Measurements from ENCODE around the gene COPS8. TPM values are rescaled to one million over a fixed set of nuclear protein-coding genes. Genes with fewer than 3 reads are reported as not detected.

Gene COPS8
- total and polyA plus RNA-seq, 4 donors, result 124 to 186 (median 151) TPM

DNA sequence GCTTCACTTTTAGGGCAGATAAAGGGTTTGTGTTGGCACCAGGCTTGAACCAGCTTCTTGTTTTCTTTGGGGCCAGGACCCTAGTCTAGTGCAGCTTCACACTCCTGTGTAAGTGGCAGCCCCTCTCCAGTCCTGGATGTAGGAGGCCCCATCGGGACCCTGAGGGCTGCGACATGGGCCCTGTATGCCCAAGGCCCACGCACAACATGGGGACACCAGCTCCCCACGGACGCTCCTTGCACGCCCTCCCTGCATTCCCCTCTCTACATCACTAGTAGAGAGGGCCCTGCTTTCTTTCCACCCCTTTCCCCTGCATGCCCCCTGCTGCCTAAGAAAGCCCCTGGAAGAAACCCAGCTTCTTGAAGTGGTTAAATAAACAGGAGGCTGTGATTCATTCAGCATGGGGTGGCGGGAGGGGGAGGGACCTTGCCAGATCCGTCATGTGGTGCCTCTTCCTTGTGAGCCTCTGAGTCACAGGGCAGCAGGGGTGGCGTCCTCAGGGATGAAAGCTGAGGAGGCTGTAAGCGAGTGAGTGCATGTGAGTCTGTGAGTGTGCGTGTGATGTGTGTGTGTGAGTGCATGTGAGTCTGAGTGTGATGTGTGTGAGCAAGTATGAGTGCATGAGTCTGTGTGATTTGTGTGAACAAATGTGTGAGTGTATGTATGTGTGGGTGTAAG, 42.5 kb downstream of the COPS8 start:
- no peaks in the 10 kb centered on the region for H3K9me3 ChIP-seq (ENCODE audit: control insufficient read depth, insufficient read depth, low read length)
- peaks cover 4% of the 10 kb centered on the region for H3K4me1 ChIP-seq (ENCODE audit: control insufficient read depth, insufficient read depth, low read length)
- peak in 4 of 6 donors; percentile 5 to 76 (median 12) for DNase-seq (ENCODE audit: low read depth in 4 of 6, low spot score in 6 of 6)
- 33% methylated on average over 11 of the region's 11 CpGs for WGBS (ENCODE audit: insufficient coverage)
- H3K4me3 ChIP-seq (ENCODE audit: low read depth, low read length), result no peak overlapping the region
- no peak overlapping the region for H3K27ac ChIP-seq (ENCODE audit: low read depth, low read length)
- no peaks in the 10 kb centered on the region for H3K27me3 ChIP-seq (ENCODE audit: control insufficient read depth, insufficient read depth, low read length)
- H3K36me3 ChIP-seq (ENCODE audit: control insufficient read depth, insufficient read depth, low read length), result no peaks in the 10 kb centered on the region

DNA sequence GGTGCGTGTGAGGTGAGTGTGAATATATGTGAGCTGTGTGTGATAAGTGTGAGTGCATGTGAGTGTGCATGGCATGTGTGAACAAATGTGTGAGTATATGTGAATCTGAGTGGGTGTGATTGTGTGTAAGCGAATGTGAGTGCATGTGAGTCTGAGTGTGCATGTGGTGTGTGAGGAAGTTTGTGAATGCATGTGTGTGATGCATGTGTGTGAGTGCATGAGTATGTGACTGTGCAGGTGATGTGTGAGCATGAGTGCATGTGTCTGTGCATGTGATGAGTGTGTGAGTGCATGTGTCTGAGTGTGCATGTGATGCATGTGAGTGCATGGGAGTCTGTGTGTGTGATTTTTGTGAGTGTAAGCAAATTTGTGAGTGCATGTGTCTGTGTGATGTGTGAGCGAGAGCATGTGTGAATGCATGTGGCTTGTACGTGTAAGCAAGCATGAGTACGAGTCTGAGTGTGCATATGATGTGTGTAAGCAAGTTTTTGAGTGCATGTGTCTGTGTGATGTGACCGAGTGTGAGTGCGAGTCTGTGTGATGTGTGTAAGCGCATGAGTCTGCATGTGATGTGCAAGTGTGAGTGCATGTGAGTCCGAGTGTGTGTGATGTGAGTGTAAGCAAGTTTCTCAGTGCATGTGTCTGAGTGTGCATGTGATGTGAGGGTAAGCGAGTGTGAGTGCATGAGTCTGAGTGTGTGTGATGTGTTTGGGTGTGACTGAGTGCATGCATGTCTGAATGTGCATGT, 43.3 kb downstream of the COPS8 start:
- Histone ChIP-seq H3K4me1 (ENCODE audit: control insufficient read depth, insufficient read depth, low read length) (peaks cover 4% of the 10 kb centered on the region), H3K27ac (ENCODE audit: low read depth, low read length) (no peak overlapping the region), H3K27me3 (ENCODE audit: control insufficient read depth, insufficient read depth, low read length) (no peaks in the 10 kb centered on the region), H3K36me3 (ENCODE audit: control insufficient read depth, insufficient read depth, low read length) (no peaks in the 10 kb centered on the region), H3K9me3 (ENCODE audit: control insufficient read depth, insufficient read depth, low read length) (no peaks in the 10 kb centered on the region), H3K4me3 (ENCODE audit: low read depth, low read length) (no peak overlapping the region)
- WGBS (ENCODE audit: insufficient coverage), result 97% methylated on average over 10 of the region's 10 CpGs
- DNase-seq (ENCODE audit: low read depth in 4 of 6, low spot score in 6 of 6), result no peak

DNA sequence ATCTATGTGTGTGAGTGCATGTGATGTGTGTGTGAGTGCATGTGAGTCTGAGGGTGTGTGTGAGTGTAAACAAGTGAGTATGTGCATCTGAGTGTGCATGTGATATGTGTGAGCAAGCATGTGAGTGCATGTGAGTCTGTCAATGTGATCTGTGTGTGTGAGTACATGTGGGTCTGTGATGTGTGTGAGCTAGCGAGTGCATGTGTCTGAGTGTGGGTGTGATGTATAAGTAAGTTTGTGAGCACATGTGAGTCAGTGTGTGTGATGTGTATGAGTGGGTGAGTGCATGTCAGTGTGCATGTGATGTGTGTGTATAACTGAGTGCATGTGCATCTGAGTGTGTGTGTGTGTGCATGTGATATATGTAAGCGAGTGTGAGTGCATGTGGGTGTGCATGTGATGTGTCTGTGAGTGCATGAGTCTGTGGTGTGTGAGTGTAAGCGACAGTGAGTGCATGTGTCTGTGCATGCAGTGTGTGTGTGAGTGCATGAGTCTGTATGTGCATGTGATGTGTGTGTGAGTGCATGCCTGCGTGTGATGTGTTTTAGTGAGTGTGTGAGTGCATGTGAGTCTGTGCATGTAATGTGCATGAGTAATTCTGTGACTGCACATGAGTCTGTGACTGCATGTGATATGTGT, 44.1 kb downstream of the COPS8 start:
- Histone ChIP-seq H3K4me1 (ENCODE audit: control insufficient read depth, insufficient read depth, low read length) (peaks cover 4% of the 10 kb centered on the region), H3K36me3 (ENCODE audit: control insufficient read depth, insufficient read depth, low read length) (no peaks in the 10 kb centered on the region), H3K9me3 (ENCODE audit: control insufficient read depth, insufficient read depth, low read length) (no peaks in the 10 kb centered on the region), H3K27ac (ENCODE audit: low read depth, low read length) (no peak overlapping the region), H3K4me3 (ENCODE audit: low read depth, low read length) (no peak overlapping the region), H3K27me3 (ENCODE audit: control insufficient read depth, insufficient read depth, low read length) (no peaks in the 10 kb centered on the region)
- 97% methylated on average over 4 of the region's 4 CpGs for WGBS (ENCODE audit: insufficient coverage)
- no peak for DNase-seq (ENCODE audit: low read depth in 4 of 6, low spot score in 6 of 6)

DNA sequence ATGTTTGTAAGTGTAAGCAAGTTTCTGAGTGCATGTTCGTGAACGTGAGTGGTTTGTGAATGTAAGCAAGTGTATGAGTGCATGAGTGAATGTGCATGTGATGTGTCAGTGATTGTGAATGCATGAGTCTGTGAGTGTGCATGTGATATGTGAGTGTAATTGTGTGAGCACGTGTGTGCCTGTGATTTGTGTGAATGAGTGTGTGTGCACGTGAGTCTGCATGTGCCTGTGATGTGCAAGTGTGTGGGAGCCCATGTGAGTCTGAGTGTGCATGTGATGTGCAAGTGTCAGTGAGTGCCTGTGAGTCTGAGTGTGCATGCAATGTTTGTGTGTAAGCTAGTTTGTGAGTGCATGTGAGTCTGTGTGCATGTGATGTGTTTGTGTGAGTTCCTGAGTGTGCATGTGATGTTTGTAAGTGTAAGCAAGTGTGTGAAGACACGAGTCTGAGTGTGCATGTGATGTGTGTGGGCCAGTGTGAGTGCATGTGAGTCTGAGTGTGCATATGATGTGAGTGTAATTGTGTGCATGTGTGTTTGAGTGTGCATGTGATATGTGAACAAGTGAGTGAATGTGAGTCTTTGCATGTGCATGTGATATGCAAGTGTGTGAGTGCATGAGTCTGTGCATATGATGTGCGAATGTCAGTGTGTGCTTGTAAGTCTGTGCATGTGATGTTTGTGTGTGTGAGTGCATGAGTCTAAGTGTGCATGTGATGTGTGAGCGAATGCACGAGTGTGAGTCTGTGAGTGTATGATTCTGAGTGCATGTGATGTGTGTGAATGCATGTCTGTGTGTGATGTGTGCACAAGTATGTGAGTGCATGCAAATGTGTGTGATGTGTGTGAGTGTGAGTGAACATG, 45.1 kb downstream of the COPS8 start:
- 94% methylated on average over 8 of the region's 8 CpGs for WGBS (ENCODE audit: insufficient coverage)

DNA sequence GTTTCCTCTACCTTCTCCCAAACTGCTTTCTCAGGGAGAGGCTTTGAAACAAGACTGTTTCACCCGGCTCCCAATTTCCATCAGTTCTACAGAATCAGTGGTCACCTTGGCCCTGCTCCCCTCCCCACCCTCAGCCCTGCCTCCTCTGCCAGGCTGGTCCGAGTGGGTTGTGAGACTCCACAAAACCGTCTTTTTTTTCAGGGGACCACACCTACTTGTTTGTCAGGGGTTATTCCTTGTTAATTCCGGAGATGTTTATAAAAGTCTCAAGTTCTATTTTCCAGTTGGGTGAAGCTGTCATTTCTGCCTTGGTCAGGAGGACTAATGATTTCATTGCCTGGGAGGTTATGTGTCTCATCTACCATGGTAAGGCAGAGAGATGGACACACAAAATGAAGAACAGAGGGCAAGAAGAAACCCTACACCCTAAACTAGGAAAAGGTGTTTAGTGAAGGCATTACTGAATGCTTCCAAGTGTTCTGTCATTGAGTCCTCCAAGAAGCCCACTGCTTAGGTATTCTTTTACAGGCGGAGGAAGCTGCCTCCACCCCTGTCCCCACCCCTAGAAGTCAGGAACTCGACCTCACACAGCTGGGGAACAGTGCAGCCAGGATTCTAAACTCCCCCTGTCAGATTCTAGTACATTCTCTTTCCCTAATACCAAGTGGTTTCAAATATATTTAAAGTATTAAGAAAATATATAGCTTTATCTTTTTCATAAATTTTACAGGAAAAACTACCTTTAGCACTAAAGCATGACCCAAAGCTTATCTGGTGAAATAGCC, 46.3 kb downstream of the COPS8 start:
- Histone ChIP-seq H3K27me3 (ENCODE audit: control insufficient read depth, insufficient read depth, low read length) (no peaks in the 10 kb centered on the region), H3K27ac (ENCODE audit: low read depth, low read length) (no peak overlapping the region), H3K4me1 (ENCODE audit: control insufficient read depth, insufficient read depth, low read length) (peaks cover 4% of the 10 kb centered on the region), H3K9me3 (ENCODE audit: control insufficient read depth, insufficient read depth, low read length) (no peaks in the 10 kb centered on the region), H3K4me3 (ENCODE audit: low read depth, low read length) (no peak overlapping the region), H3K36me3 (ENCODE audit: control insufficient read depth, insufficient read depth, low read length) (no peaks in the 10 kb centered on the region)
- no peak for DNase-seq (ENCODE audit: low read depth in 4 of 6, low spot score in 6 of 6)
- 93% methylated on average over 2 of the region's 6 CpGs for WGBS (ENCODE audit: insufficient coverage)

More for the DNA sequence above, 45.1 kb downstream of the COPS8 start:
- no peak for DNase-seq (ENCODE audit: low read depth in 4 of 6, low spot score in 6 of 6)
- H3K27ac ChIP-seq (ENCODE audit: low read depth, low read length), result no peak overlapping the region
- no peaks in the 10 kb centered on the region for H3K27me3 ChIP-seq (ENCODE audit: control insufficient read depth, insufficient read depth, low read length)
- H3K36me3 ChIP-seq (ENCODE audit: control insufficient read depth, insufficient read depth, low read length), result no peaks in the 10 kb centered on the region
- H3K4me1 ChIP-seq (ENCODE audit: control insufficient read depth, insufficient read depth, low read length), result peaks cover 4% of the 10 kb centered on the region
- no peaks in the 10 kb centered on the region for H3K9me3 ChIP-seq (ENCODE audit: control insufficient read depth, insufficient read depth, low read length)
- H3K4me3 ChIP-seq (ENCODE audit: low read depth, low read length), result no peak overlapping the region

DNA sequence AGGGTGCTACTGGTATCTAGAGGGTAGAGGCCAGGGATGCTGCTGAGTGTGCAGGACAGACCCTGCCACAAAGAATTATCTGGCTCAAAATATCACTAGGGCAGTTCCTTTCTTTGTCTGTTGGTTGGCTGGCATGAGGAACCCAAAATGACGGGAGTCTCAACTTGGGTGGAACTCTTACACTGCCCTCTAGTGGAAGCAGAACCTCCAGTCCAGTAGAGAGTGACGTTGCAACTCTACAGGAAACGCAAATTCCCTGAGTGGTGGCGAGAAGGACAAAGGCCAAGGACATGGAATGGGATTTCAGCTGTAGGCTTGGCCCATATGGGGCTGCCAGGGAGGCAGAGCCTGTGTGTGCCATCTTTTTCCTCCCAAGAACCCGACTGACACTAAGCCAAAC, 47.1 kb downstream of the COPS8 start:
- 77% methylated on average over 5 of the region's 5 CpGs for WGBS (ENCODE audit: insufficient coverage)
- Histone ChIP-seq H3K27me3 (ENCODE audit: control insufficient read depth, insufficient read depth, low read length) (no peaks in the 10 kb centered on the region), H3K4me1 (ENCODE audit: control insufficient read depth, insufficient read depth, low read length) (peaks cover 7% of the 10 kb centered on the region), H3K27ac (ENCODE audit: low read depth, low read length) (no peak overlapping the region), H3K36me3 (ENCODE audit: control insufficient read depth, insufficient read depth, low read length) (no peaks in the 10 kb centered on the region), H3K9me3 (ENCODE audit: control insufficient read depth, insufficient read depth, low read length) (no peaks in the 10 kb centered on the region), H3K4me3 (ENCODE audit: low read depth, low read length) (no peak overlapping the region)
- no peak for DNase-seq (ENCODE audit: low read depth in 4 of 6, low spot score in 6 of 6)

DNA sequence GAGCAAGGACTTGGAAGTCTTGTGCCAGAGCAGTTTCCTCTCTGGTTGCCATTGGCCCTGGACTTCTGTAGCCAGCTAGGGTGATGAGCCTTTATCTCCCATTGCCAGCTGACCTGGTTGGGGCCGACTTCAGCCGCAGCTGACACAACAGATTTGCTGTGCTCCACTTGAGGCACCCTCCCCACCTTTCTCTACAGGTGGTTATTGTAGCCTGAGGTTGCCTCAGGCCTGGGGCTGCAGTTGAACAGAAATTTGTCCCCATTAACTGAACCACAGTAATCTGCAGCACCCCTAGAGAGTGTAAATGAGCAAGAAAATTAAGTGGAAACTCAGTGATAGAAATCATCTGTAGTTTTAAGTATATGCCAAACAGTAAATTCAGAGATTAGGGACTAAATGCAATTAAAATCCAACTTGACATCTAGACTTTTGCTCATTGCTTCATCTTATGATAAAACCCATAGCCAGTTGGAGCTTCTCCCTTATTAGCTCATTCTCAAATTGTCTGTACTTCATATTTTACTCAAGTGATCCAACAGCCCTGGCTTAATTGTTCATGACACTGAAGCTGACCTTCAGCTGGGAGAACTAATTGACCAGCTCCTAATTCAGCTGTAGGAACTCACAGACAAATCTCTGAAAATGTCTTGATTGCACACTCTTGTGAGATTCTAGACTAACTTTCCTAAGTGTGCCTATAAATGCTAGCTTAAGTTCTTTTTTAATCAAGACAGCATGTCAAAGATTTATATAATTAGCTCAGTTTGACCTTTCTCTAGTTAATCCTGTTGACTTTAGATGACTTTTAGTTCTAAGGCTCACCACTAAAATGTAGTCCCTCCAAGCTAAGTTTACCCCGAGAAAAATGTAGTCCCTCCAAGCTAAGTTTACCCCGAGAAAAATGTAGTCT, 48.9 kb downstream of the COPS8 start:
- no peaks in the 10 kb centered on the region for H3K9me3 ChIP-seq (ENCODE audit: control insufficient read depth, insufficient read depth, low read length)
- H3K4me1 ChIP-seq (ENCODE audit: control insufficient read depth, insufficient read depth, low read length), result peaks cover 7% of the 10 kb centered on the region
- no peaks in the 10 kb centered on the region for H3K27me3 ChIP-seq (ENCODE audit: control insufficient read depth, insufficient read depth, low read length)
- no peak for DNase-seq (ENCODE audit: low read depth in 4 of 6, low spot score in 6 of 6)
- no peak overlapping the region for H3K27ac ChIP-seq (ENCODE audit: low read depth, low read length)
- no peak overlapping the region for H3K4me3 ChIP-seq (ENCODE audit: low read depth, low read length)
- WGBS (ENCODE audit: insufficient coverage), result 20% methylated on average over 1 of the region's 4 CpGs
- H3K36me3 ChIP-seq (ENCODE audit: control insufficient read depth, insufficient read depth, low read length), result no peaks in the 10 kb centered on the region

DNA sequence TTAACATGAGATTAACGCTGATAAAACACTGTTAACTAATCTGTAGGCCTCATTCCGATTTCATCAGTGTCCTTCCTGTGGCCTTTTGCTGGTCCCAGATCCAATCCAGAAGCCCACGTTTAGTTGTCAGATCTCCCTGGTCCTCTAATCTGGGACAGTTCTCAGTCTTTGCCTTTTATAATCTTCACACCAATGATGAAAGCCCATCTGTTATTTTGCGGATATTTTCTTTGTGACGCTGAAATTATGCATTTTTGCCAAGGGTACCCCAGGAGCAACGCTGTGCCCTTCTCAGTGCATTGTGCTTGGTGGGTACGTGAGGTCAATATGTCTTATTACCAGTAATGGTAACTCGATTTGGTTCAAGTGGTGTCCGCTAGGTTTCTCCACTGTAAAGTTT, 51.1 kb downstream of the COPS8 start:
- H3K4me3 ChIP-seq (ENCODE audit: low read depth, low read length), result no peak overlapping the region
- H3K27me3 ChIP-seq (ENCODE audit: control insufficient read depth, insufficient read depth, low read length), result no peaks in the 10 kb centered on the region
- no peak overlapping the region for H3K27ac ChIP-seq (ENCODE audit: low read depth, low read length)
- no peaks in the 10 kb centered on the region for H3K36me3 ChIP-seq (ENCODE audit: control insufficient read depth, insufficient read depth, low read length)
- no peaks in the 10 kb centered on the region for H3K9me3 ChIP-seq (ENCODE audit: control insufficient read depth, insufficient read depth, low read length)
- 96% methylated on average over 7 of the region's 9 CpGs for WGBS (ENCODE audit: insufficient coverage)
- DNase-seq (ENCODE audit: low read depth in 4 of 6, low spot score in 6 of 6), result no peak
- peaks cover 7% of the 10 kb centered on the region for H3K4me1 ChIP-seq (ENCODE audit: control insufficient read depth, insufficient read depth, low read length)

Data from spinal cord (tissue), 10 donors.